Breast epithelium (tissue), 4 donors: ENCODE measurements around the gene NMRK2. TPM values are rescaled to one million over a fixed set of nuclear protein-coding genes. Genes with fewer than 3 reads are reported as not detected.
A peak's percentile ranks its signal among the peaks of the same experiment; 100 is the strongest.

Experiments
- DNase-seq, 2 donors: peaks; one replicate each; pipeline ENCODE4 v3.0.0-alpha.2; 2019; ENCODE audit warnings: low spot score in 2 of 2
- H3K27ac ChIP-seq, 2 donors: fragments of 200-600 bp; sonication (generic) in 1 of 2; one replicate each; pipeline ENCODE4 v1.5.1; 2016 to 2019; ENCODE audit warnings: mild to moderate bottlenecking in 1 of 2
- H3K27me3 ChIP-seq, 2 donors: fragments of 200-600 bp; sonication (generic) in 1 of 2; one replicate each; pipeline versions ENCODE4 v1.5.1 to v1.6.0; 2017 to 2019; ENCODE audit warnings: control low read depth in 1 of 2, mild to moderate bottlenecking in 1 of 2
- H3K36me3 ChIP-seq: fragments of 200-600 bp; one replicate; pipeline ENCODE4 v1.5.1; 2019
- H3K4me1 ChIP-seq, 2 donors: fragments of 200-600 bp; sonication (generic); one replicate each; pipeline ENCODE4 v1.5.1; 2016 to 2019; ENCODE audit warnings: control low read depth in 1 of 2
- H3K4me3 ChIP-seq, 3 donors: fragments of 200-600 bp; sonication (generic); 1 replicate in 2 of 3; 2 replicates in 1 of 3; pipeline ENCODE4 v1.5.1; 2016 to 2019; ENCODE audit warnings: mild to moderate bottlenecking in 3 of 3, moderate library complexity in 2 of 3
- H3K9me3 ChIP-seq, 2 donors: fragments of 200-600 bp; sonication (generic) in 1 of 2; one replicate each; pipeline ENCODE4 v1.5.1; 2016 to 2019; ENCODE audit warnings: control low read depth in 1 of 2
- CTCF ChIP-seq, 3 donors: fragments of 450-650 bp; IDR thresholded peaks; one replicate each; pipeline ENCODE4 v1.5.1; 2016 to 2017; ENCODE audit warnings: antibody characterized with exemption in 3 of 3, mild to moderate bottlenecking in 3 of 3, moderate library complexity in 3 of 3
- POLR2A ChIP-seq: fragments of 450-650 bp; IDR thresholded peaks from one replicate; pipeline ENCODE4 v1.6.1; 2016; ENCODE audit warnings: antibody characterized with exemption, mild to moderate bottlenecking, moderate library complexity
- POLR2AphosphoS5 ChIP-seq, 3 donors: sonication (generic); formaldehyde crosslinking; IDR thresholded peaks; one replicate each; pipeline ENCODE4 v1.6.1; 2017; ENCODE audit warnings: antibody characterized with exemption in 3 of 3
- intact Hi-C: fragments of 100-400 bp; cut with DNase I; formaldehyde crosslinking; loops from one replicate; pipeline ENCODE4 v1.15.1; 2023; ENCODE audit warnings: low total_unique reads
- total RNA-seq, 3 donors: library from RNA; depleted of rRNA; stranded (reverse); fragments of >200 nt; gene quantifications; one replicate each; pipeline ENCODE4 v1.1.0, GENCODE V29; 2016

Gene NMRK2
- total RNA-seq, 3 donors from 2014 or later, result 0.73 to 0.98 TPM; not detected in 1

- no peak overlapping the region for H3K27ac ChIP-seq
- H3K27me3 ChIP-seq, result no peaks in the 10 kb centered on the region
- H3K36me3 ChIP-seq, result peaks cover 45% of the 10 kb centered on the region
- no peak overlapping the region for H3K4me3 ChIP-seq
- intact Hi-C loops, result loop anchor here (5.0 kb wide), 1 partner anchor 82 kb away; no protein-coding TSS in a partner anchor
- peaks cover 10 to 15% of the 10 kb centered on the region in 2 donors for H3K4me1 ChIP-seq
- no peaks in the 10 kb centered on the region for H3K9me3 ChIP-seq
- no peak for TF ChIP-seq POLR2A
- peak in 1 of 3 donors; percentile 11 for TF ChIP-seq POLR2AphosphoS5 (IDR thresholded peaks at IDR 0.05)
- no peak for TF ChIP-seq CTCF (IDR thresholded peaks at IDR 0.05)
- peak in 1 of 2 donors; percentile 22 for DNase-seq
Measured at GRCh38 chr19:3979674-3980352, 46.9 kb downstream of the NMRK2 start.

GRCh38 chr19:3980353-3981251 is 47.7 kb downstream of the NMRK2 start:
- H3K4me3 ChIP-seq, result no peak overlapping the region
- H3K4me1 ChIP-seq, result peaks cover 10 to 16% of the 10 kb centered on the region in 2 donors
- DNase-seq, result peak in 1 of 2 donors; percentile 20
- H3K9me3 ChIP-seq, result no peaks in the 10 kb centered on the region
- TF ChIP-seq CTCF (IDR thresholded peaks at IDR 0.05), result no peak
- TF ChIP-seq POLR2AphosphoS5 (IDR thresholded peaks at IDR 0.05), result no peak
- no peak for TF ChIP-seq POLR2A
- no peaks in the 10 kb centered on the region for H3K27me3 ChIP-seq
- intact Hi-C loops, result loop anchor here (5.0 kb wide), 1 partner anchor 82 kb away; no protein-coding TSS in a partner anchor
- H3K27ac ChIP-seq, result peak overlapping the region; percentile 19 to 29
- peaks cover 45% of the 10 kb centered on the region for H3K36me3 ChIP-seq

- Histone ChIP-seq H3K27ac (peak overlapping the region; percentile 19 to 29), H3K4me3 (no peak overlapping the region), H3K36me3 (peaks cover 45% of the 10 kb centered on the region), H3K9me3 (no peaks in the 10 kb centered on the region), H3K27me3 (no peaks in the 10 kb centered on the region), H3K4me1 (peaks cover 10 to 23% of the 10 kb centered on the region in 2 donors)
- no peak for TF ChIP-seq CTCF (IDR thresholded peaks at IDR 0.05)
- intact Hi-C loops, result loop anchor here (5.0 kb wide), 1 partner anchor 81 kb away; no protein-coding TSS in a partner anchor
- DNase-seq, result peak in 1 of 2 donors; percentile 17
Measured at GRCh38 chr19:3981373-3981735, 48.5 kb downstream of the NMRK2 start.

- no peaks in the 10 kb centered on the region for H3K27me3 ChIP-seq
- peak in 1 of 2 donors; percentile 24 for DNase-seq
- H3K27ac ChIP-seq, result peak overlapping the region; percentile 29 to 99
- intact Hi-C loops, result loop anchor here (5.0 kb wide), 1 partner anchor 80 kb away; no protein-coding TSS in a partner anchor
- H3K4me1 ChIP-seq, result peaks cover 15 to 30% of the 10 kb centered on the region in 2 donors
- no peaks in the 10 kb centered on the region for H3K9me3 ChIP-seq
- peak overlapping the region in 1 of 3 donors; percentile 97 for H3K4me3 ChIP-seq
- peaks cover 44% of the 10 kb centered on the region for H3K36me3 ChIP-seq
- TF ChIP-seq POLR2A (no peak), CTCF (IDR thresholded peaks at IDR 0.05) (no peak), POLR2AphosphoS5 (IDR thresholded peaks at IDR 0.05) (no peak)
Measured at GRCh38 chr19:3981736-3982681, 49.1 kb downstream of the NMRK2 start.
